HUES6 (cell line): Measurements from ENCODE around the gene RSPRY1.

ENCODE experiments used
- H3K27ac ChIP-seq: 2 replicates; pipeline ENCODE4 v1.7.0; 2013; ENCODE audit warnings: low read depth, mild to moderate bottlenecking, low read length, inconsistent platforms
- H3K27me3 ChIP-seq: 2 replicates; pipeline ENCODE4 v1.6.1; 2013; ENCODE audit warnings: low read length; ENCODE audit not compliant: control insufficient read depth, insufficient read depth
- H3K36me3 ChIP-seq: 2 replicates; pipeline ENCODE4 v1.6.1; 2013; ENCODE audit warnings: low read length; ENCODE audit not compliant: control insufficient read depth, insufficient read depth
- H3K4me1 ChIP-seq: 2 replicates; pipeline ENCODE4 v1.6.1; 2013; ENCODE audit warnings: low read length; ENCODE audit not compliant: control insufficient read depth, insufficient read depth
- H3K4me3 ChIP-seq: 2 replicates; pipeline ENCODE4 v1.5.1; 2013; ENCODE audit warnings: low read depth, low read length
- H3K9ac ChIP-seq: one replicate; pipeline ENCODE4 v1.6.1; 2013; ENCODE audit warnings: mild to moderate bottlenecking, low read length
- H3K9me3 ChIP-seq: 2 replicates; pipeline ENCODE4 v1.6.1; 2013; ENCODE audit warnings: low read depth, low read length; ENCODE audit not compliant: control insufficient read depth, insufficient read depth

Gene RSPRY1

DNA sequence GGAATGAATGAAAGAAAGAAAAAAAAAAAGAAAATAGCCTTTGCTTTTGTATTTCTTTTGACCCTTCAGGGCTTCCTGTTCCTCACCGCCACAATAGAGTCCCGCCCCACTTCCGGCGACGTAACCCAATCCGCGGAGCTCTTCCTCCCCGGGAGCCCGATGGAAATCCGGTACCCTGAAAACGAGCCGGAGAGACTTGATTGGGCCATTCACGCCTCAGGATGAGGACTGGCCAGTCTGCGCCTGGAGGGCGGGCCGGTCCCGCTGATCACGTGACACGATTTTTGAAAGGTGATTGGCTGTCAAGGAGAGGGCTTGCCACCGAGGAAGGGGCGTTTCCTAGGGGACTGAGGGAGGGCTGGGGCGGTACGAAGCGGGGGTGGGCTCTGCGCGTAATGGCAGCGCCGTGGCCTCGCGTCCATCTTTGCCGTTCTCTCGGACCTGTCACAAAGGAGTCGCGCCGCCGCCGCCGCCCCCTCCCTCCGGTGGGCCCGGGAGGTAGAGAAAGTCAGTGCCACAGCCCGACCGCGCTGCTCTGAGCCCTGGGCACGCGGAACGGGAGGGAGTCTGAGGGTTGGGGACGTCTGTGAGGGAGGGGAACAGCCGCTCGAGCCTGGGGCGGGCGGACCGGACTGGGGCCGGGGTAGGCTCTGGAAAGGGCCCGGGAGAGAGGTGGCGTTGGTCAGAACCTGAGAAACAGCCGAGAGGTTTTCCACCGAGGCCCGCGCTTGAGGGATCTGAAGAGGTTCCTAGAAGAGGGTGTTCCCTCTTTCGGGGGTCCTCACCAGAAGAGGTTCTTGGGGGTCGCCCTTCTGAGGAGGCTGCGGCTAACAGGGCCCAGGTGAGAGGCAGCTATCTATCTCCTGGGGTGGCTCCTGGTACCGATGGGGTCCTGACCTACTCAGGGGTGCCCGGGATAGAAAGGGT lies at the start of gene RSPRY1, which contains the start of gene PSME3IP1:
TSS of gene RSPRY1 (plus strand) at position 385 of the 927 bp plus-strand sequence. CDS start 18,330 bp downstream, outside the sequence.
TSS of gene PSME3IP1 (minus strand) at position 95 of the 927 bp plus-strand sequence. CDS start 12,185 bp downstream, outside the sequence.
- Histone ChIP-seq H3K4me3 (peak within 1 kb of the TSS; percentile 95), H3K9ac (peak within 1 kb of the TSS; percentile 90), H3K4me1 (peaks cover 18% of the 10 kb centered on the region), H3K36me3 (no peaks in the 10 kb centered on the region), H3K27ac (peak within 1 kb of the TSS; percentile 82; the same call in 1 of the 2 replicates), H3K9me3 (no peaks in the 10 kb centered on the region), H3K27me3 (no peaks in the 10 kb centered on the region)

DNA sequence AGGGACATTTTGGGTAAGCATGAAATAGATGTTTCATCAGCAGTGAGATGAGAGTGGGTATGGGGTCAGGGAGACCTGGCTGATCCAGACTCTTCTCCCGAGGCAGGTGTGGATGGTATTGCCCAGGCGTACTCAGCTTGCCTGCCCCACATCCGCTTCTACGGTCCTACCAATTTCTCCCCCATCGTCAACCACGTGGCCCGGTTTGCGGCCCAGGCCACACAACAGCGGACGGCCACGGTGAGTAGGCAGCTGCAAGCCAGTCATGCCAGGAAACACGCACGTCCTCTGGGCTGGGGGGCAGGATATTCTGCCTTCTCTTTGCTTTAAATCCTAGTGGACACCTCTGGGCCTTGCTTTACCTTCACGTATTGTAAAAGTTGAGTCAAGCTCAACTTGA lies 49.1 kb upstream of the RSPRY1 start:
- no peaks in the 10 kb centered on the region for H3K27me3 ChIP-seq
- H3K9ac ChIP-seq = no peak overlapping the region
- no peaks in the 10 kb centered on the region for H3K36me3 ChIP-seq
- no peak overlapping the region for H3K27ac ChIP-seq
- no peaks in the 10 kb centered on the region for H3K9me3 ChIP-seq
- no peak overlapping the region for H3K4me3 ChIP-seq
- peaks cover 6% of the 10 kb centered on the region for H3K4me1 ChIP-seq

DNA sequence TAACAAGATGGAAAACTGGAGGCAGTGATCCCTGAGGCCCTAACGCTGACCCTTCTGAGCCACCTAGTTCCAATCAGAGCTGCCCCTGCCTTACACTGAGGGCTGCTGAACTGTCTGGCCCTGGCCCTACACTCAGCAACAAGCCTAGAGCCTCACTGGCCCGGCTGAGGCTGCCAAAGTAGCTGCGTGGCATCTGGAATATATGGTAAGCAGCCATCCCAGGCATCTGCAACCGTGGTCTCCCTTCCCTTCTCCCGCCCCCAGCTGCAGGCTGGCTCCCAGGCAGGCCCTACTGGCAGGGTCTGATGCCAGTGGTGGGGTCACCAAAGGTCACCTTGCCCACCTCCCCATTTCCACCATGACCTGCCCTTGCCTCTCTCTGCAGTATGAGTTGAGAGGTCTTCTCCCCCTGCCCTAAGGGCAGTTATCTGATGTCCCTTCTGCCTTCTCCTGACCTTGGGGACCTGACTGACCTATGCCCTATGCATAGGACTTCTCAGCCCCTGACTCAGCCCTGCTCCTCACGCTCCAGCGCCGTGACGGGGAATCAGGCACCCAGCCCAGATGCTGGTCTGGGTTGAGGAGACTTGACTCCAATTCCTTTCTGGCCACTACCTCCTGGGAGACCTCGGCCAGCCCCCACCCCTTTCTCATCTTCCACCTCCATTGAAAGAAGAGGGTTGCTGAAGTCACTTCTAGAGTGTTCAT lies 48.4 kb upstream of the RSPRY1 start:
- Histone ChIP-seq H3K4me1 (peaks cover 6% of the 10 kb centered on the region), H3K9ac (no peak overlapping the region), H3K27me3 (no peaks in the 10 kb centered on the region), H3K4me3 (no peak overlapping the region), H3K36me3 (no peaks in the 10 kb centered on the region), H3K27ac (no peak overlapping the region), H3K9me3 (no peaks in the 10 kb centered on the region)

DNA sequence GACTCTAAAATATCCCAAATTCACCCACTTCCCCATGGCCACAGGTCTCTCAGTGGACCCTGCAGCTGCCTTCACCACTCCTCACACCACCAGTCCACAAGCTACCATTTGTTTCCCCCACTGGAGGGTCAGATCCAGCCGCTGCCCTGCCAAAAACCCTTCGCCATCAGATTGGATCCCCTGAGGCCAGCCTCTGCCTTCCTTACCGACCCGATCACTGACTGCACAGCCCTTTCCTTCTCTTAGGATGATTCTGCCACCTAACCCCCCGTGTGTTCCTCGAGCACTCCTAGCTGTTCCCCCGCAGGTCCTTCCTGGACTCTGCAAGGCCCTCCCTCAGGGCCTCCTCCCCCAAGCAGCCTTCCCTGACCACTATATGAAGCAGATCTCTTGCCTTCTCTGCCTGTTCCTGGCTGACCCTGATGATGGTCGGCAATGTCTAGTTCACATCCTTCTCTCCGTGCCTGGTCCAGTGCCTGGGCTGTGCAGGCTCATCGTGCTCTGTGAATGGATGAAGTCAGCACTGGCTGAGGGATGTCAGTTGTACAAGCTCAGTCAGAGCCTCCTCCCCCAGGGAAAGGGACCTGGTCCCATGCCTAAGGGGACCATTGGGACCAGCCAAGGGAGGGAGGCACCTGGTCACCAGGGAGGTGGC lies 47.7 kb upstream of the RSPRY1 start:
- Histone ChIP-seq H3K27me3 (no peaks in the 10 kb centered on the region), H3K4me1 (peaks cover 6% of the 10 kb centered on the region), H3K9ac (no peak overlapping the region), H3K9me3 (no peaks in the 10 kb centered on the region), H3K36me3 (no peaks in the 10 kb centered on the region), H3K27ac (no peak overlapping the region), H3K4me3 (no peak overlapping the region)

DNA sequence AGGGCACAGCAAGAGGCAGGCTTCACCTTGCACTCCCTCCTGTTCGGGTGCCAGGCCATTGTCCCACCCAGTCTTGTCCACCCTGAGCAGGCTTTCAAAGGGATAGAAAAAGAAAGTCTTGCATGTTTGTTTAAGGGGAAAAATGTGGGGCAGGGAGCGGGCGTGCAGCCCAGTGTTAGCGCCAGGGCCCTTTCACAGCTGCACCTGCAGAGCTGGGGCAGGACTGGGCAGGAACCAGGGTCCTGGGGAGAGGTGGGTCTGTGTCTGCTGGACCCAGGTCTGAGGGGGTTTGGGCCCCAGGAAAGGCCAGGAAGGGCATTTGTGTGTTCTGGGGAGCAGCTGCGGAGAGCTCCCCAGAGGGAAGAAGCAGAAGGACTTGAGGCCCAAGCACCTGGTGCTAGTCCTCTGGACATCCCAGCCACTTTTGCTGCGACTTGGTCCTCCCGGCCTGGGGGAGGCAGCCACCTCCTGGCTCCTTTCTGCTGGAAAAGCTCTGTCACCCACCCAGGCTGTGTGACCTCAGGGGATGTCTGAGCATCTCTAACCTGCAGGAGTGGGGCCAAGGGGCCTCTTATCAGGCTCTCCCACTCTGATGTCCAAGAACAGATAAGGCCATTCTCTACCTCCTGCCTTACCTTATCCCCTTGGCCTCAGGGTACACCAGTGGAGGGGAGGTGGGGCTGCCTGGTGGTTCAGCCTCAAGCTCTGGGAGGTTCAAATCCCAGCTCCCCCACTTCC lies 45.0 kb upstream of the RSPRY1 start:
- no peak overlapping the region for H3K4me3 ChIP-seq
- no peaks in the 10 kb centered on the region for H3K27me3 ChIP-seq
- no peaks in the 10 kb centered on the region for H3K9me3 ChIP-seq
- H3K9ac ChIP-seq = no peak overlapping the region
- H3K36me3 ChIP-seq = no peaks in the 10 kb centered on the region
- no peak overlapping the region for H3K27ac ChIP-seq
- H3K4me1 ChIP-seq = peaks cover 7% of the 10 kb centered on the region

DNA sequence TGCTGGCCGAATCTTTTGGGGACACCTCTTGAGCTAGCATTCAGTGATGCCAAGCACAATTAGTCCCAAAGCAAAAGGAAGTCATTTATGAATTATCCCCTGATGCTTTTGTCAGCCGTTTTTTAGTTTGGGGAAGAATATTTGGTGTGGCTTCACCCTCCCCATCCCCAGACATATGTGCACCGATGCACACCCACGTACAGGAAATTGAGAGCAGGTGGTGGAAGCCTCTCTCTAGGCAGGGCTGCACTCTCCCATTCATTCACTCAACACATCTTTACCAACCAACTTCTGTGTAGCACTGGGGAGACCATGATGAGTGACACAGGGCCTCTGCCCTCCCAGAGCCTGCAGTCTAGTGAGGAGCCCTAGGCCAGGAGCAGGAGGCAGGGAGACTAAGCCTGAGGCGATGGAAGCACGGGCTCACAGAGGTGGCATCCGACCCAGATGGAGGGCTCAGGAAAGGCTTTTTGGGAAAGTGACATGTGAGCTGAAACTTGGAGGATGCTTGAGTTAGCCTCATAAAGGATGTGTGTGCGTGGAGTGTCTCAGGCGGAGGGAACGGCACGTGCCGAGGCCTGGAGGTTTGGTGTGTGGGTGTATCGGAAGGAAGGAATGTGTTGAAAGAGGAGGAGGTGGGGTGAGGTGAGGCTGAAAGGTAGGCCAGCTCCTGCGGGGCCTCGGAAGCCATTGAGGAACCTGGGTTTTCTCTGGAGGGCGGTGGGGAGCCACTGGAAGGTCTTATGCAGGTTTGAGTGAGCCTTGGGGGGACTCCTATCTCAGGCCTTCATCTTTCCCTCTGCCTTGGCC lies 44.1 kb upstream of the RSPRY1 start:
- H3K9me3 ChIP-seq = no peaks in the 10 kb centered on the region
- H3K4me1 ChIP-seq = peaks cover 14% of the 10 kb centered on the region
- H3K27ac ChIP-seq = no peak overlapping the region
- H3K9ac ChIP-seq = no peak overlapping the region
- H3K36me3 ChIP-seq = no peaks in the 10 kb centered on the region
- H3K27me3 ChIP-seq = no peaks in the 10 kb centered on the region
- H3K4me3 ChIP-seq = no peak overlapping the region

DNA sequence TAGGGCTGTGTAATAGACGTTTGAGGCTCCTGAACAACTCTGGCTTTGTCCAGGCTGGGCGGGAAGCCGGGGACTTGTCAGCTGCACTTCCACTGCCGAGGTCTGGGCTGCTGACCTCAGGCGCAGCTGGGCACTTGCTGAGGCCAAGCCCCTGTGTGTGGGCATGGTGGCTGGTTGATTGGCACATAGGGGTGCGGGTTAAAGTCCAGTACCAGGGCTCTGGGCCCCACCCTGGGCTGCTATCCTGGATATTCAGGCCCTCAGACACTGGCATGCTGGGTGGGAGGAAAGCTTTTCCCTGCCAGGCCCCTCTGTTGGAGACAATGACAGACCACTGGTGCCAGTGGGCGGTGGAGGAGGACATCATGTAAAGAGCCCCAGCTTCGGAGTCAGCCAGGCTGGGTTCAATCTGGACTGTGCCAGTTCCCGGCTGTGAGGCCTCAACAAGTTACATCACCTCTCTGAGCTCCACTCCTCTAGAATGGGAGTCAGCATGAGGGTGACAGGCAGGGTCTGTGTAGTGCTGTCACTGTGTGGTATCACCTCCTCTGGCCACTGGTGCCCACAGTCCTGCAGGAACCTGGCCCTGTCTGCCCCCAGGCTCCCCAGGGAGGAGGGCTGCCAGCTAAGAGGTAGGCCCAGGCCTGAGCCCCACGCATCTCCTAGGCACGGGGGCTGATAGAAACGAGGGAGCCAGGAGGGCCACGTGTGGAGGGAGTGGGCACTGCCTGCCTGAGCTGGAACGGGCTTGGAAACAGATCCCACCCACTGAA lies 42.8 kb upstream of the RSPRY1 start:
- H3K27ac ChIP-seq = no peak overlapping the region
- no peaks in the 10 kb centered on the region for H3K27me3 ChIP-seq
- H3K4me1 ChIP-seq = peaks cover 27% of the 10 kb centered on the region
- H3K9me3 ChIP-seq = no peaks in the 10 kb centered on the region
- H3K9ac ChIP-seq = no peak overlapping the region
- H3K36me3 ChIP-seq = no peaks in the 10 kb centered on the region
- H3K4me3 ChIP-seq = no peak overlapping the region

DNA sequence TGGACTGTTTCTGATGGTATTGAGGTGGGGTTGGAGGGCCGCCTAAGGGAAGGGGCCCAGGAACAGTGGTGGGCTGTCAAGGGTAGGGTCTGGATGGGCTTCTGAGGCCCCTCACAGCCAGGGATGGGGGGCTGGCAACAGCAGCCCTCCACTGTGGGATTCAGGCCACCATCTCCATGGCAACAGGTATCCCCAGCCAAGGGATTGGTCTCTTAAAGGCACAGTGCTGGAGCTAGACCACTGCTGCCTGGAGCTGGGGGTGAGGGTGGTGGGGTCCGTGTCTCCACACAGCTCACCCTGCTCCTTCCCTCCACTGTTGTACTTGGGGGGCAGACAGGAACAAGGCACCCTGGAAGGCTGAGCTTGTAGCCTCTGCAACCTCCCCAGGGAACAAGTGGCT lies 42.1 kb upstream of the RSPRY1 start:
- Histone ChIP-seq H3K27ac (no peak overlapping the region), H3K9ac (no peak overlapping the region), H3K36me3 (no peaks in the 10 kb centered on the region), H3K27me3 (no peaks in the 10 kb centered on the region), H3K4me3 (no peak overlapping the region), H3K9me3 (no peaks in the 10 kb centered on the region), H3K4me1 (peaks cover 29% of the 10 kb centered on the region)

DNA sequence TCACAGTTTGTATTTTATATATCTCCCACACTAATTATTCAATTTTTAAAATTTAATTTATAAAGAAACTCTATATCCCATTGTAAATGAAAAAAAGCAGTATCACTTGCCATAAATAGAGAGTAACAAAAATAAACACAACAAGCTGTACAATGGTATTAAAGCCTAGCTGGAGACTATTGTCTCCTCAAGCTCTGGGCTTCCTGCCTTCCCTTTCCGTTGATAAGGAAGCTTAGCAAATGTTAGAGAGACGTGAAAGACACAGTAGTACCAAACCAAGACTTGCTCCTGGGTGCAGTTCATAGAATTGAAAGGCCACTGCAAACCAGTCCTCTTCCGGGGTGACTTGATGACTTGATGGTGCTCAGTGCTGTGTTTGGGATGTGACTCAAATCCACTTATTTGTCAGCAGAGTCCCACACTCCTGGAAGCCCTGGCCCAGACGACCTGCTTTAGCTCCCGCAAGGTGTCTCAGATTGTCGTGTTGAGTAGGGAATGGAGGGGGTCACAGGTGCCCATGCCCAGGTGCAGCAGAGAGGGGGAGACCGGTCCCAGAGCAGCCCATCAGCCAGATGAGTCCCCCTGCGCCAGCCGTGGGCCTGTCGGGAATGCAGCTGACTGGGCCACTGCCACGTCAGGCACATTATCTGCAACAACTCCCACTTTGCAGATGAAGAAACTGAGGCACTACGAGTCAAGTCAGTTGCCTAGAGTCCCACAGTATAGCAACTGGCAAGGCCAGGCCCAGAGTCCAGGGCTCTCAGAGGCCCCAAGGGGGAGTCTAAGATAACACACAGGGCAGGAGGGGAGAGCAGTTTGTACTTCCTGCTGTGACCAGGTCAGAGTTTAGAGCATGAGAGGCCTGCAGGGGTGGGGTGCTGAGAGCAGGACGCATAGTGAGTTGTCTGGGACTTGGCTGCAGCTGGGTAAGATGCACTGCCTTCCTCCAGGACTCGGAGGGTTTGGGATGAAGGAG lies 40.8 kb upstream of the RSPRY1 start:
- Histone ChIP-seq H3K9me3 (no peaks in the 10 kb centered on the region), H3K27me3 (no peaks in the 10 kb centered on the region), H3K4me1 (peaks cover 29% of the 10 kb centered on the region), H3K4me3 (no peak overlapping the region), H3K36me3 (no peaks in the 10 kb centered on the region), H3K9ac (no peak overlapping the region), H3K27ac (no peak overlapping the region)
